NK-92 (cell line): ENCODE measurements around the gene GSS.

Source experiments
- DNase-seq: peaks from one replicate; lab custom pipeline; 2025; ENCODE audit not compliant: unreplicated experiment; lab: John Stamatoyannopoulos, UW

Gene GSS

GRCh38 chr20:34979366-34980153 lies 24.0 kb upstream of the GSS start:
- no peak for DNase-seq

GRCh38 chr20:34978092-34978744 lies 22.6 kb upstream of the GSS start:
- DNase-seq = no peak

GRCh38 chr20:34977365-34978091 lies 21.9 kb upstream of the GSS start:
- DNase-seq = no peak

GRCh38 chr20:34976286-34976685 lies 20.7 kb upstream of the GSS start:
- DNase-seq = no peak

- no peak for DNase-seq
These were observed 18.6 kb upstream of the GSS start for GRCh38 chr20:34974246-34974645.

GRCh38 chr20:34971561-34972235 lies 16.1 kb upstream of the GSS start:
- DNase-seq = no peak

GRCh38 chr20:34970846-34971560 lies 15.4 kb upstream of the GSS start:
- no peak for DNase-seq

GRCh38 chr20:34970193-34970840 lies 14.7 kb upstream of the GSS start:
- DNase-seq = no peak

GRCh38 chr20:34968042-34968775 lies 12.6 kb upstream of the GSS start:
- no peak for DNase-seq

GRCh38 chr20:34967421-34967820 lies 11.8 kb upstream of the GSS start:
- no peak for DNase-seq

GRCh38 chr20:34965051-34965450 lies 9.4 kb upstream of the GSS start:
- no peak for DNase-seq

GRCh38 chr20:34964486-34964885 lies 8.9 kb upstream of the GSS start:
- no peak for DNase-seq

- no peak for DNase-seq
These were observed 1.3 kb upstream of the GSS start for GRCh38 chr20:34956751-34957472.

GRCh38 chr20:34956041-34956458 lies 444 bp upstream of the GSS start:
- no peak for DNase-seq

- DNase-seq = no peak
These were observed 739 bp downstream of the GSS start for GRCh38 chr20:34954904-34955230.

GRCh38 chr20:34953960-34954359 lies 1.6 kb downstream of the GSS start:
- DNase-seq = no peak

- no peak for DNase-seq
These were observed 2.9 kb downstream of the GSS start for GRCh38 chr20:34952671-34953070.

- no peak for DNase-seq
These were observed 4.0 kb downstream of the GSS start for GRCh38 chr20:34951652-34952051.

GRCh38 chr20:34951252-34951651 lies 4.4 kb downstream of the GSS start:
- no peak for DNase-seq
